Measurements from ENCODE around the gene F11.

The F11 gene

DNA sequence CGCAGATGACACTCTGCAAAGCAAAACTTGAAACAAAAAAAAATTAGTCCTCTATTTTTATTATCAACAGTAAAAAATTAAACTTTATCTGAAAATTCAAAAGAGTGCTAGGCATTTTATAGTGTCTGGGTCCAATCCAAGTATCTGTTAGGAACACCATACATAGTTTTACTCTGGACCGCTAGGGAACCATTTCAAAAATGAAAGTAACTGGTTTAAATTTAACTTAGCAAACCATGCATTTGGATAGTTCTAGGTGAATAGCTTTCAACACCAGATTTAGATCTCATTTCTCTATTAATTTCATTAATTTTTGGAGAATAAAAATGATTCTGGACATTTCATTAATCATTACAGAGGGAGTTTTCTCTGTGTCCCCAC lies 37.5 kb upstream of the F11 start:
- H3K9me3 ChIP-seq (ENCODE audit: insufficient read depth, low read length) = no peaks in the 10 kb centered on the region
- H4K20me1 ChIP-seq (ENCODE audit: insufficient read depth, low read length) = no peaks in the 10 kb centered on the region
- H2AFZ ChIP-seq (ENCODE audit: low read depth, low read length) = no peak overlapping the region
- H3K27me3 ChIP-seq (ENCODE audit: low read depth, low read length) = no peaks in the 10 kb centered on the region
- no peak overlapping the region for H3K9ac ChIP-seq (ENCODE audit: low read length)
- H3K79me2 ChIP-seq (ENCODE audit: low read length) = no peaks in the 10 kb centered on the region
- no peaks in the 10 kb centered on the region for H3K36me3 ChIP-seq (replicated peaks; ENCODE audit: low read depth, low read length)
- H3K4me1 ChIP-seq (ENCODE audit: low read length) = no peaks in the 10 kb centered on the region
- TF ChIP-seq EZH2phosphoT487 (IDR thresholded peaks at IDR 0.05; ENCODE audit: low read depth) = no peak
- TF ChIP-seq, protein P1, sequence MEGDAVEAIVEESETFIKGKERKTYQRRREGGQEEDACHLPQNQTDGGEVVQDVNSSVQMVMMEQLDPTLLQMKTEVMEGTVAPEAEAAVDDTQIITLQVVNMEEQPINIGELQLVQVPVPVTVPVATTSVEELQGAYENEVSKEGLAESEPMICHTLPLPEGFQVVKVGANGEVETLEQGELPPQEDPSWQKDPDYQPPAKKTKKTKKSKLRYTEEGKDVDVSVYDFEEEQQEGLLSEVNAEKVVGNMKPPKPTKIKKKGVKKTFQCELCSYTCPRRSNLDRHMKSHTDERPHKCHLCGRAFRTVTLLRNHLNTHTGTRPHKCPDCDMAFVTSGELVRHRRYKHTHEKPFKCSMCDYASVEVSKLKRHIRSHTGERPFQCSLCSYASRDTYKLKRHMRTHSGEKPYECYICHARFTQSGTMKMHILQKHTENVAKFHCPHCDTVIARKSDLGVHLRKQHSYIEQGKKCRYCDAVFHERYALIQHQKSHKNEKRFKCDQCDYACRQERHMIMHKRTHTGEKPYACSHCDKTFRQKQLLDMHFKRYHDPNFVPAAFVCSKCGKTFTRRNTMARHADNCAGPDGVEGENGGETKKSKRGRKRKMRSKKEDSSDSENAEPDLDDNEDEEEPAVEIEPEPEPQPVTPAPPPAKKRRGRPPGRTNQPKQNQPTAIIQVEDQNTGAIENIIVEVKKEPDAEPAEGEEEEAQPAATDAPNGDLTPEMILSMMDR (IDR thresholded peaks at IDR 0.05; ENCODE audit: low read depth, low read length) = no peak
- no peak overlapping the region for H3K27ac ChIP-seq (ENCODE audit: low read length)
- H3K4me2 ChIP-seq (ENCODE audit: low read length) = no peak overlapping the region
- H3K4me3 ChIP-seq (ENCODE audit: low read length) = no peak overlapping the region

DNA sequence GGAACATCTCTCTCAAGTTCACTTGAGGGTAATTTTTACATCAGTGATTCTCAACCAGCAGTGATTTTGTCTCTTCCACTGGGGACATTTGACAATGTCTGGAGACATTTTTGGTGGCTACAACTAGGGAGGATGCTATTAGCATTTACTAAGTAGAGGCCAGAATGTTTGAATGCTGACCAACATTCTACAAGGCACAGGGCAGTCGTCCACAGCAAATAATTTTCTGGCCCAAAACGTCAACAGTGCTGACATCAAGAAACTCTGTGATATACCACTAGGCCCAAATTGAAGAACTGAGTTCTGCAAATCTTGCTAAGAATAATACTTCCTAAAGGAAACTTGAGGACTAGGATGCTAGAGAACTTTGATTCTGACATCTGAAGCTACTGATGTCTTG lies 31.6 kb upstream of the F11 start:
- Histone ChIP-seq H3K27me3 (ENCODE audit: low read depth, low read length) (no peaks in the 10 kb centered on the region), H3K9ac (ENCODE audit: low read length) (no peak overlapping the region), H4K20me1 (ENCODE audit: insufficient read depth, low read length) (no peaks in the 10 kb centered on the region), H3K4me1 (ENCODE audit: low read length) (no peaks in the 10 kb centered on the region), H2AFZ (ENCODE audit: low read depth, low read length) (no peak overlapping the region), H3K4me3 (ENCODE audit: low read length) (no peak overlapping the region), H3K27ac (ENCODE audit: low read length) (no peak overlapping the region), H3K36me3 (replicated peaks; ENCODE audit: low read depth, low read length) (no peaks in the 10 kb centered on the region), H3K4me2 (ENCODE audit: low read length) (no peak overlapping the region), H3K9me3 (ENCODE audit: insufficient read depth, low read length) (no peaks in the 10 kb centered on the region), H3K79me2 (ENCODE audit: low read length) (no peaks in the 10 kb centered on the region)
- TF ChIP-seq EZH2phosphoT487 (IDR thresholded peaks at IDR 0.05; ENCODE audit: low read depth) = no peak
- TF ChIP-seq, protein P1 (IDR thresholded peaks at IDR 0.05; ENCODE audit: low read depth, low read length) = no peak

DNA sequence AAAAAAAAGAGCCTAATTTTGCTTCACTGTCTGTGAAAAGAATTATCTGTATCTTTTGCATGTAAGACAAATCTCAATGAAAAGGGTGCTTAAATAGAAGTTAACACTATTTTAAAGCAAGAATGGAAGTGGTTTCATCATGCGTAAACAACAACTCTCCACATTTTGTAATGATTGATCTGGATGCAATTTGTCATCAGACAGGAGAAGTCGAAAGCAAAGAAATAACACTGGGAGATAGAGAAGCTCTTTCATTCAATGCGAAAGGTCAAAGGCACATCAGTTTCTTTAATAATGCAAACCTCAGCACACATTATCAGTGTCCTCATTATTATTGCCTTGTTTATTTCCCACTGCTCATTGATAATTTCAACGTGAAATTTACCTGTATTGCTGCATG lies 29.9 kb upstream of the F11 start:
- Histone ChIP-seq H3K9me3 (ENCODE audit: insufficient read depth, low read length) (no peaks in the 10 kb centered on the region), H3K4me2 (ENCODE audit: low read length) (no peak overlapping the region), H3K27me3 (ENCODE audit: low read depth, low read length) (no peaks in the 10 kb centered on the region), H4K20me1 (ENCODE audit: insufficient read depth, low read length) (no peaks in the 10 kb centered on the region), H3K36me3 (replicated peaks; ENCODE audit: low read depth, low read length) (no peaks in the 10 kb centered on the region), H2AFZ (ENCODE audit: low read depth, low read length) (no peak overlapping the region), H3K27ac (ENCODE audit: low read length) (no peak overlapping the region), H3K9ac (ENCODE audit: low read length) (no peak overlapping the region), H3K4me3 (ENCODE audit: low read length) (no peak overlapping the region), H3K4me1 (ENCODE audit: low read length) (no peaks in the 10 kb centered on the region), H3K79me2 (ENCODE audit: low read length) (no peaks in the 10 kb centered on the region)
- no peak for TF ChIP-seq EZH2phosphoT487 (IDR thresholded peaks at IDR 0.05; ENCODE audit: low read depth)
- TF ChIP-seq, protein P1 (IDR thresholded peaks at IDR 0.05; ENCODE audit: low read depth, low read length) = no peak

DNA sequence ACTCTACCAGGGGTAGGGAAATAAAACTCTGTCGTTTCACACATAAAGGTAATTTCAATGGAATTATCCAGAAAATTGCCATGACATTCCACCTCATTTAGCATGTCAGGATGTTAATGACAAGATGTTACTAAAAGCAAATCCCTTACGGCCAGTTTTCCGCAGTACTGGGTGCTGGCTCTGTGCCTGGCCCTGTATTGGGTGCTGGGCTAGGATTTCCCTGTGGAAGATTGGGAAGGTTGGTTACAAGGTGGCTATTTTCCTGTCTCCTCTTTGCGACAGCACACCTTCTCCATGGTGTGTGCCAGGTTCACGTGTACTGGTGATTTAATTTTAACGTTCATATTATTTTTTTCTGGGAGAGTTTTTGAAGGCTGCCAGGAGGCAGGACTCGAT lies 25.5 kb upstream of the F11 start:
- H3K36me3 ChIP-seq (replicated peaks; ENCODE audit: low read depth, low read length) = no peaks in the 10 kb centered on the region
- H3K79me2 ChIP-seq (ENCODE audit: low read length) = no peaks in the 10 kb centered on the region
- H3K9me3 ChIP-seq (ENCODE audit: insufficient read depth, low read length) = no peaks in the 10 kb centered on the region
- H3K27ac ChIP-seq (ENCODE audit: low read length) = no peak overlapping the region
- no peak overlapping the region for H2AFZ ChIP-seq (ENCODE audit: low read depth, low read length)
- H4K20me1 ChIP-seq (ENCODE audit: insufficient read depth, low read length) = no peaks in the 10 kb centered on the region
- TF ChIP-seq, protein P1 (IDR thresholded peaks at IDR 0.05; ENCODE audit: low read depth, low read length) = no peak
- TF ChIP-seq EZH2phosphoT487 (IDR thresholded peaks at IDR 0.05; ENCODE audit: low read depth) = no peak
- H3K4me1 ChIP-seq (ENCODE audit: low read length) = no peaks in the 10 kb centered on the region
- H3K9ac ChIP-seq (ENCODE audit: low read length) = no peak overlapping the region
- H3K27me3 ChIP-seq (ENCODE audit: low read depth, low read length) = no peaks in the 10 kb centered on the region
- H3K4me3 ChIP-seq (ENCODE audit: low read length) = no peak overlapping the region
- no peak overlapping the region for H3K4me2 ChIP-seq (ENCODE audit: low read length)

Data from OCI-LY3 (cell line).